HepG2 (cell line): ENCODE results near the gene TCF25. TPM values are rescaled to one million over a fixed set of nuclear protein-coding genes. Genes with fewer than 3 reads are reported as not detected.
A peak's percentile ranks its signal among the peaks of the same experiment; 100 is the strongest.

Experiments used
- BATF2 ChIP-seq: sonication (generic); formaldehyde crosslinking; IDR thresholded peaks from 2 replicates; pipeline ENCODE4 v1.8.0; 2022; ENCODE audit warnings: mild to moderate bottlenecking, missing genetic modification reagents, moderate library complexity
- GABPA ChIP-seq, 2 experiments: IDR thresholded peaks; 2 replicates each; pipeline ENCODE4 v1.6.1; 2011 to 2016; ENCODE audit warnings: low read depth in 2 of 2, low read length in 1 of 2, missing biosample characterization in 1 of 2, missing genetic modification characterization in 1 of 2
- MXD3 ChIP-seq: IDR thresholded peaks from 2 replicates; pipeline ENCODE4 v1.6.1; 2016; ENCODE audit warnings: mild to moderate bottlenecking, missing biosample characterization, missing genetic modification reagents
- PRDM10 ChIP-seq: sonication (generic); formaldehyde crosslinking; IDR thresholded peaks from 2 replicates; pipeline ENCODE4 v1.4.0; 2020; ENCODE audit warnings: low read depth, missing genetic modification reagents
- RBFOX2 ChIP-seq: fragments of 200-400 bp; formaldehyde crosslinking; IDR thresholded peaks from 2 replicates; pipeline ENCODE4 v1.6.1; 2017; ENCODE audit warnings: low read depth, mild to moderate bottlenecking, low read length
- SP5 ChIP-seq: IDR thresholded peaks from 2 replicates; pipeline ENCODE4 v1.6.1; 2016; ENCODE audit warnings: low read depth, borderline replicate concordance
- THAP8 ChIP-seq: sonication (generic); formaldehyde crosslinking; IDR thresholded peaks from 2 replicates; pipeline ENCODE4 v1.5.1; 2020; ENCODE audit warnings: missing genetic modification reagents, mild to moderate bottlenecking, borderline replicate concordance
- ZBED4 ChIP-seq: sonication (generic); formaldehyde crosslinking; IDR thresholded peaks from 2 replicates; pipeline ENCODE4 v1.4.0; 2020; ENCODE audit warnings: missing genetic modification reagents, borderline replicate concordance
- ZBTB25 ChIP-seq: IDR thresholded peaks from 2 replicates; pipeline ENCODE4 v1.6.1; 2018; ENCODE audit warnings: missing genetic modification reagents
- ZKSCAN1 ChIP-seq: fragments of 150-350 bp; IDR thresholded peaks from 2 replicates; pipeline ENCODE4 v1.6.1; 2014; ENCODE audit warnings: low read length
- ZMYM3 ChIP-seq: sonication (generic); formaldehyde crosslinking; IDR thresholded peaks from 2 replicates; pipeline ENCODE4 v1.5.1; 2020; ENCODE audit warnings: mild to moderate bottlenecking, missing genetic modification reagents
- ZNF17 ChIP-seq: sonication (generic); formaldehyde crosslinking; IDR thresholded peaks from 2 replicates; pipeline ENCODE4 v1.5.0; 2020; ENCODE audit warnings: mild to moderate bottlenecking, missing genetic modification reagents
- ZNF24 ChIP-seq: fragments of 450-650 bp; IDR thresholded peaks from 2 replicates; pipeline ENCODE4 v1.6.1; 2017; ENCODE audit warnings: antibody characterized with exemption, mild to moderate bottlenecking
- ZNF556 ChIP-seq: sonication (generic); formaldehyde crosslinking; IDR thresholded peaks from 2 replicates; pipeline ENCODE4 v1.4.0; 2020; ENCODE audit warnings: mild to moderate bottlenecking, missing genetic modification reagents, borderline replicate concordance
- ZNF619 ChIP-seq: sonication (generic); formaldehyde crosslinking; IDR thresholded peaks from 2 replicates; pipeline ENCODE4 v1.4.0; 2020; ENCODE audit warnings: mild to moderate bottlenecking, missing genetic modification reagents
- ZNF784 ChIP-seq: sonication (generic); formaldehyde crosslinking; IDR thresholded peaks from 2 replicates; pipeline ENCODE4 v1.5.1; 2020; ENCODE audit warnings: missing genetic modification reagents, mild to moderate bottlenecking, borderline replicate concordance
- polyA plus RNA-seq, 8 experiments: library from polyadenylated mRNA; depleted of rRNA in 3 of 8; stranded (reverse) in 7 of 8; unstranded in 1 of 8; fragments of >200 nt; fragmentation: Illumina TruSeq in 4 of 8; extraction: Trizol in 4 of 8; gene quantifications; 2 replicates each; pipeline versions ENCODE4 v1.2.1 to v1.2.3, GENCODE V29; 2011 to 2016; ENCODE audit warnings: low read depth in 4 of 8, missing spikeins in 1 of 8, mixed read lengths in 1 of 8; ENCODE audit not compliant: insufficient read depth in 1 of 8
- total RNA-seq, 5 experiments: library from RNA; depleted of rRNA; stranded (reverse); fragments of >200 nt; fragmentation: Illumina TruSeq; extraction: Trizol; gene quantifications; 2 replicates each; pipeline ENCODE4 v1.2.3, GENCODE V29; 2016; ENCODE audit warnings: low read depth in 1 of 5

Gene TCF25
- total and polyA plus RNA-seq, 2 of the 13 experiments (the other 11 are each of a cell fraction or from before 2014, with no cell fraction given): 138 to 206 TPM

GRCh38 chr16:89829630-89830437, 43.6 kb upstream of the TCF25 start (continued):
- TF ChIP-seq THAP8 (CRISPR knock-in tag): no peak
- TF ChIP-seq ZMYM3 (CRISPR knock-in tag): peak; percentile 31; the same call in 1 of the 2 replicates
- no peak for TF ChIP-seq ZBED4 (CRISPR knock-in tag)
- no peak for TF ChIP-seq MXD3 (CRISPR knock-in tag)
- peak; percentile 60; the same call in 1 of the 2 replicates for TF ChIP-seq PRDM10 (CRISPR knock-in tag)
- TF ChIP-seq ZKSCAN1: no peak
- no peak for TF ChIP-seq ZNF17 (CRISPR knock-in tag)
- TF ChIP-seq BATF2 (CRISPR knock-in tag): no peak
- peak; percentile 54 for TF ChIP-seq RBFOX2
- no peak for TF ChIP-seq ZNF24
- peak; percentile 44; the same call in 1 of the 2 replicates for TF ChIP-seq ZNF784 (CRISPR knock-in tag)
- TF ChIP-seq ZNF619 (CRISPR knock-in tag): peak; percentile 50; the same call in 1 of the 2 replicates
- TF ChIP-seq GABPA (IDR thresholded peaks at IDR 0.05; ENCODE audit: low read depth, low read length): peak; percentile 18; the same call in 1 of the 2 replicates
- peak; percentile 79 for TF ChIP-seq GABPA (CRISPR knock-in tag; IDR thresholded peaks at IDR 0.05; ENCODE audit: low read depth)
- TF ChIP-seq ZNF556: no peak
- TF ChIP-seq SP5: no peak
- peak; percentile 47; the same call in 1 of the 2 replicates for TF ChIP-seq ZBTB25 (CRISPR knock-in tag)
